ENCODE measurements around the gene LAS1L.
"Not testable (repeated sequence)": the region's sequence is repeated elsewhere in the genome, so short reads cannot be mapped to it uniquely, and the experiment has no call there.

The LAS1L gene

DNA sequence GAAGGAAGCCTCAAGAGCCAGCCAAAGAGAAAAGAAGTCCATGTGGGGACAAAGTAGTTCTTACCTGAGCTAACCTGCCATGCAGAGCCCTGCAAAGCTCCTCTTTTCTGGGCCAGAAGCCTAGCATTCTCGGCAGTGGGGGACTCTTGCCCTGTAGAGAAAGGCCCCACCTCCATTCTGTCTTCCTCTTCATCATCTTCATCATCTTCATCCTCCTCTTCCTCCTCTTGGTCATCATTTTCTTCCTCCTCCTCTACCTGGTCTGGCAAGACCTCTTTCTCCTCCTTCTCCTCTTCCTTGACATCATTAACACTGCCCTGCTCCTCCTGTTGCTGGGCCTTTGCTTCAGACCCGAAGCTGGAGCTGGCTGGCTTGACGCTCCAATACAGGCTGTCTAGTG lies 16.7 kb downstream of the LAS1L start:
- DNase-seq = no peak

DNA sequence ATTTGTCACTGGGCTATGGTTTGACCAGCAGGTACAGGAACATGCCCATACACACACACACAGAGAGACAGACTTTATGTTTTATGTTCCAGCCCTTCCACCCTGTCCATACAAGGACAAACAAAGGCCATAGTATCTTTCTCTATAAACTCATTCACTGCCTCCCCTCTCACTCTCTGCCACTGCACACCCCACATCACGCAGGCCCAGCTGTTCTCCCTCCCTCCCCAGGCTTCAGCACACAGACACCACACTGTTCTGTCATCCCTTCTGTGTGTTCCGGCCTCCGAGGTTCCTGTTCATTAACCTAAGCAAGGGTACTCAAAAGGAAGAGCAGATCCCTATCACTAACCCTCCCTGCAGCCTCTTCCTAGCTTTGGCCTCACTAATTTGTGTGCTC lies 17.8 kb downstream of the LAS1L start:
- DNase-seq = no peak

DNA sequence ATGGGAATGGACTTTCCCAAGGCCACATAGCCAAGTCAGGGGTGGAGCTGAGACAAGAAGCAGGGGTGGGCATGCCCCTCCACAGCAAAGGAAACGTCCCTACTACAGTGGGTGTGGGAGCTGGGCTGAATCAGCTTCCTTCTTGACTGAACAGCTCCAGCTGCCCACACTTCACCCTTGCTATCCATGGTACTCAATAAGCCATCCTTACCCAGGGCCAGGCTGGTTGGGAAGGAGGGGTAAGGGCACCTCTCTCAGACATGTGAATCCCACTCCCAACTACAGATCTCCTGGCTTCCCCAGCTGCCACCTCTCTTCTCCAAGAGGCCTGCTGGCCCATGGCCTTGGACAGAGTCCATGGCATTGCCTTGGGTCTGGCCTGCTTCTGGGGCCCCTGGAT lies 21.0 kb downstream of the LAS1L start:
- no peak for DNase-seq

DNA sequence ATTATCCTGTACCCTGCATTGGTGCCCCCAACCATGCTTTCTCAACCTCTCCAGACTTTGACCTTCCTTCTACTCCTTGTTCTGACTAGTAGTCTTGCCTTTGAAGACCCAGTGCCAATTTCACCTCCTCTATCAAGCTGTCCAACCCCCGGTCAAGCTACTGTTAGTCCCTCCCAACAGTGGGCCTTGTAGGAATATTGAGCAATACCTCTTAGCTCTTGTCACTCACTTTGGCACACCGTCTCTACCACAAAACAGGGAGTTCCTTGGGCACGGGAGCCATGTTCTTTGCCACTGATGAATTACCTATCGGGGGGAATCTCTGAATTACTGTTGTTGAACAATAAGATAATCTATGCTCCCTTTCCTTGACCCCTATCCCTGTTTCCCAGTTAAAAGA lies 25.2 kb downstream of the LAS1L start:
- no peak for DNase-seq

DNA sequence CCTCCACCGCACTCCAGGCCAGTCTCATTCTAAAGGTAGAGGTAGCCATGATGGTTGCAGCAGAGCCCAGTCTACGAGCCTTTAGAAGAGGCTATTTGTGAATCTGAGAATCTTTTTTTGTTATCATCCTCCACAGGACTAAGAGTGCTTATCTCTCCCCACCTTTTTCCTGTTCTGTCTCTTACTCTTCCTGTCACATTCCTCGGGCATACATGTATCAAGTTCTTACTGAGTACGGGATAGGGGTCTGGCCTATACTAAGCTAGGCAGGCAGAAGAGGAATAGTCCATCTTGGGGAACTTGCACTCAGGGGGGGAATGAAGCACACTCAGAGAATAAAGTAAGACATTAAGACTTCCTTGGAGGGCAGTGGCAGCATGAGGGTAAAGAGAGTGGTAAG lies 25.7 kb downstream of the LAS1L start:
- DNase-seq = no peak

DNA sequence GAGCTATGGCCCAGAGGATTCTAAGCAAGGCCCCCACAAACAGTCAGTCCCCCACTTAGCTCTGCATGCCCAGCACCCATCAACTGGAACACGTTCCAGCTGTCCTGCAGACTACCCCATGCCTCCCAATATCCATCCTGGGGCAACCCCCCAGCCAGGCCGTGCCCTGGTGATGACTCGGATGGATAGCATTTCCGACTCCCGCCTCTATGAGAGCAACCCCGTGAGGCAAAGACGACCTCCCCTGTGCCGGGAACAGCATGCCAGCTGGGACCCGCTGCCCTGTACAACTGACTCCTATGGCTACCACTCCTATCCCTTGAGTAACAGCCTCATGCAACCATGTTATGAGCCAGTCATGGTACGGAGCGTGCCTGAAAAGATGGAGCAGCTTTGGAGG lies 32.0 kb downstream of the LAS1L start:
- no peak for DNase-seq

DNA sequence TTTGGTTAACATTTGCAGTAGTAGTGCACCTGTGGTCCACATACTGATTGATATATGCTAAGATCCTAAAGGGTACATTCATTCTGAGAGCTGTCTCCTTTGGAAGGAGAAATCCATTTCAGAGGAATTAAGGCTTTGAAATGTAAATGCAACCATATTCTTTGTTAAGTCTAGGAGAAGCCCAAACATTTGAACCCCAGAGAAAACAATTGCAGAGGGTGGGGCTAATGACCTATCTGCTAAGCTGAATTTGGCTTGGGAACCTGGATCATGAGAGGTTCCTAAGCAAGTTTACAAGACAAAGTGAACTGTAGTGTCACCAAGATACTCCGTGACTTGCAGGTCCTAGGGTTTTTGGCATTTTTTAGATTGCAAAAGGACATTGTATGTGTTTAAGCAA lies 41.2 kb downstream of the LAS1L start:
- DNase-seq = no peak

DNA sequence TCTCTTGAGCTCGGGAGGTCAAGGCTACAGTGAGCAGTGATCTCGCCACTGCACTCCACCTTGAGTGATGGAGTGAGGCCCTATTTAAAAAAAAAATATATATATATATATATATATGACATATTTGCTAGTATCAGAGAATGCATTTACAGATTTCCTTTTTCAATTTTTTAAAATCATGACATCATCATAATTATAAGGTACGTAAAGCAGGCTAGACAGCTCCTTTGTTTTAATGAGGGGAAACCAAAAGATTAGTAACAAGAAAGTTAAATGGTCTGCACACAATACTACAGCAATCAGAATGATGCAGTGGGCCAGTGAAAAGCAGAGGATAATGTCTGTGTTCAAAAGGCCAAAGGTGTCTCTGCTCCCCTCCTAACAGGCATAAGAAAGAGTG lies 43.0 kb downstream of the LAS1L start:
- no peak for DNase-seq

DNA sequence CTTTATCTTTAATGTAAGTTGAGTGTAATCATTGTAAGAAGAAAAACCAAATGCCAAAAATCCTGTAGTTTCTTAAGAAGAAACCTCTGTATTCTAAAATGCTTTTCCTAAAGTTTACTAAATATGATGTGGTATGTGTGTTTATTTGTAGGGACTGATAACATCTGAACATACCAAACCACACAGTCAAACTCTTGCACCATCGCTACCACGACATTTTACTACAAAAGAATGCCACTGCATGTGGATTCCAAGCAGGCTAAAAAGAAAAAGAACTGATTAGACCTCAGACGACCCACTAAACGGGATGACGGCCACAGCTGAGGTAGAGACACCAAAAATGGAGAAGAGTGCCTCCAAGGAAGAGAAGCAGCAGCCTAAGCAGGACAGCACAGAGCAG lies 46.1 kb downstream of the LAS1L start:
- DNase-seq = no peak

DNA sequence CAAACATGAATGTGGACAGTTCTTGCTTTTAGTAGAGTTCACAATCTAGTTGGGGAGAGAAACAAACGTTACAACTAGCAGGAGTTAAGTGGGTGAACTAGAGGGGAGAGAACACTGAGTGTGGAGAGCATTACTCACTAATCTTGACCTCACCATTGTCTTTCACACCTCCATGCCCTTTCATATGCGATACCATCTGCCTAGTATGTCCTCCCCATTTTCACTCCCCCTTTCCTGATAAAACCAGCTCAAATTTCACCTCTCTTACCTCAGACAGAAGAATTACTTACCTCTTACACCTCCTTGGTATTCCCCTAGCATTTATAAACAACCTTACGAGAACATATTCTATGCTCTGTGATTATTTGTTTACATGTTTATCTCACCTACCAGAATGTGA lies 53.6 kb downstream of the LAS1L start:
- DNase-seq = no peak

DNA sequence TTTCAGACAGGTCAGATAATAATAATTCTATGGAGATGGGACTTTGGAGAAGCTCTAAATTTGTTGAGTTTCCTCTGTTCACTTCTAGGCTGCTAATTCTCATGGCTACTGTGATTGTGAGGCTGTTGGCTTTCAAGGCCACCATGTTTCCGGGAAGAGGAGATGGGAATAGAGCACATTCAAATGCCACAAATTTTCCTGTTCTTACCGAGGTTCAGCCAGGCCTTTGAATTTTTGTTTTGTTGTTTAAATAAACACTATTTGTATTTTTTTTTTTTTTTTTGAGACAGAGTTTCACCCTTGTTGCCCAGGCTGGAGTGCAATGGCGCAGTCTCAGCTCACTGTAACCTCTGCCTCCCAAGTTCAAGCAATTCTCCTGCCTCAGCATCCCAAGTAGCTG lies 55.5 kb downstream of the LAS1L start:
- DNase-seq = not testable (repeated sequence)

DNA sequence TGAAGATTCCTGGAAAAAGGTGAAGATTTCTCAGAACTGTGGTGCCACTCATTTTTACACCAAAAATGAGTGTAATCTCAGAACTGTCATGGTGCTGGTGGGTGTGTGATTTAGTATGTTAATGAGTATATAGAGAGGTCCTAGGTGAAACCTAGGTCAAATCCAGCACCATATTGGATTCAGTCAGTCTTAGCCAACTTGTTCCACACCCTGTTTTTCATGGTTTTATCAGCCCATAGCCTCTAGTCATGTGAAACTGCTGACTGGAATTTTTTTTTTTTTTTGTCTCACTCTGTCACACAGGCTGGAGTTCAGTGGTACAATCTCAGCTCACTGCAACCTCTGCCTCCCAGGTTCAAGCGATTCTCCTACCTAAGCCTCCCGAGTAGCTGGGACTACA lies 58.0 kb downstream of the LAS1L start:
- no peak for DNase-seq

DNA sequence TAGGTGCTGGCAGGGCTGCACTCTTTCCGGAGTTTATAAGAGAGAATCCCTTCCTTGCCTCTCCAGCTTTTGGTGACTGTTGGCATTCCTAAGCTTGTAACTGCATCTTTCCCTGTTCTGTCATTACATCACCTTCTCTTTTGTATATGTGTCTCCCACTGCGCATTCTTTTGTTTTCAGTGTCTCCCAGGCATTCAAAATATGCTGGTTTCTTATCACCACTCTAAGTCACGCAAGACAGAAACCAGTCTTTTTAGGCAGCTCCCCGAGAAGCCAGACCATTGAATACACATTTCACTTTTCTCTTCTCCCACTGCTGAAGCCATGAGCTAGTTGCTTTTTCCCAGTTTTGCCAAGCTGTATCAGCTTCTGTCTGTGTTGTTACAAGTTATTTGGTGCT lies 71.0 kb downstream of the LAS1L start:
- DNase-seq = no peak

Data from fibroblast of skin of abdomen (primary cell).